H9 (cell line): ENCODE results near the gene PDGFRB. TPM values are rescaled to one million over a fixed set of nuclear protein-coding genes. Genes with fewer than 3 reads are reported as not detected.

ENCODE experiments used
- DNase-seq: peaks from one replicate; pipeline ENCODE4 v3.0.0-alpha.2; 2017
- H2AFZ ChIP-seq: one replicate; pipeline ENCODE4 v1.6.1; 2013; ENCODE audit warnings: mild to moderate bottlenecking, low read length, control low read depth, moderate library complexity
- H2AK5ac ChIP-seq: 2 replicates; pipeline ENCODE4 v1.6.1; 2013; ENCODE audit warnings: low read length, control low read depth, mixed read lengths; ENCODE audit not compliant: insufficient read length
- H2BK120ac ChIP-seq: one replicate; pipeline ENCODE4 v1.6.1; 2013; ENCODE audit warnings: low read depth, mild to moderate bottlenecking, low read length, control low read depth, inconsistent platforms; ENCODE audit not compliant: poor library complexity, severe bottlenecking
- H2BK12ac ChIP-seq: 2 replicates; pipeline ENCODE4 v1.6.1; 2013; ENCODE audit warnings: low read length, control low read depth, mixed read lengths, low read depth; ENCODE audit not compliant: insufficient read length
- H2BK15ac ChIP-seq: 2 replicates; pipeline ENCODE4 v1.6.1; 2013; ENCODE audit warnings: low read depth, low read length, control low read depth
- H2BK20ac ChIP-seq: one replicate; pipeline ENCODE4 v1.6.1; 2013; ENCODE audit warnings: low read depth, mild to moderate bottlenecking, low read length, control low read depth, inconsistent platforms; ENCODE audit not compliant: poor library complexity, severe bottlenecking
- H2BK5ac ChIP-seq: 2 replicates; pipeline ENCODE4 v1.6.1; 2013; ENCODE audit warnings: low read length, control low read depth, mixed read lengths; ENCODE audit not compliant: insufficient read length
- H3K14ac ChIP-seq: 2 replicates; pipeline ENCODE4 v1.6.1; 2013; ENCODE audit warnings: low read length, control low read depth; ENCODE audit not compliant: insufficient read depth
- H3K18ac ChIP-seq: 2 replicates; pipeline ENCODE4 v1.6.1; 2013; ENCODE audit warnings: low read depth, mild to moderate bottlenecking, mixed read lengths, low read length, control low read depth; ENCODE audit not compliant: insufficient read length
- H3K23ac ChIP-seq: 2 replicates; pipeline ENCODE4 v1.6.1; 2013; ENCODE audit warnings: low read length, control low read depth, mixed read lengths, low read depth; ENCODE audit not compliant: insufficient read length
- H3K23me2 ChIP-seq: 2 replicates; pipeline ENCODE4 v1.6.1; 2013; ENCODE audit warnings: low read depth, mild to moderate bottlenecking, mixed read lengths, low read length, control low read depth; ENCODE audit not compliant: insufficient read length, poor library complexity, severe bottlenecking
- H3K27ac ChIP-seq: 2 replicates; pipeline ENCODE4 v1.5.1; 2013; ENCODE audit warnings: low read length, control low read depth, mixed read lengths, low read depth; ENCODE audit not compliant: insufficient read length
- H3K27me3 ChIP-seq: 2 replicates; pipeline ENCODE4 v1.6.1; 2013; ENCODE audit warnings: low read length, control low read depth, inconsistent platforms; ENCODE audit not compliant: insufficient read depth
- H3K4ac ChIP-seq: 2 replicates; pipeline ENCODE4 v1.6.1; 2013; ENCODE audit warnings: low read depth, mild to moderate bottlenecking, control low read depth, inconsistent platforms, low read length, moderate library complexity
- H3K4me1 ChIP-seq: 2 replicates; pipeline ENCODE4 v1.6.1; 2013; ENCODE audit warnings: low read length, control low read depth, inconsistent platforms; ENCODE audit not compliant: insufficient read depth
- H3K4me2 ChIP-seq: 2 replicates; pipeline ENCODE4 v1.6.1; 2013; ENCODE audit warnings: low read length, control low read depth, mixed read lengths; ENCODE audit not compliant: insufficient read length, insufficient read depth
- H3K56ac ChIP-seq: 2 replicates; pipeline ENCODE4 v1.6.1; 2013; ENCODE audit warnings: low read depth, mild to moderate bottlenecking, mixed read lengths, low read length, control low read depth; ENCODE audit not compliant: insufficient read length
- H3K79me1 ChIP-seq: 2 replicates; pipeline ENCODE4 v1.6.1; 2013; ENCODE audit warnings: low read depth, mild to moderate bottlenecking, moderate library complexity, low read length, control low read depth, inconsistent platforms; ENCODE audit not compliant: insufficient read depth, poor library complexity, severe bottlenecking
- H3K79me2 ChIP-seq: 2 replicates; pipeline ENCODE4 v1.6.1; 2013; ENCODE audit warnings: low read length, control low read depth, inconsistent platforms; ENCODE audit not compliant: insufficient read depth
- H3K9ac ChIP-seq: 2 replicates; pipeline ENCODE4 v1.6.1; 2013; ENCODE audit warnings: low read length, control low read depth, mixed read lengths; ENCODE audit not compliant: insufficient read length; ENCODE audit errors: extremely low read depth
- H3K9me3 ChIP-seq: one replicate; pipeline ENCODE4 v1.6.1; 2013; ENCODE audit warnings: low read depth, low read length, inconsistent platforms; ENCODE audit not compliant: control insufficient read depth
- H3T11ph ChIP-seq: one replicate; pipeline ENCODE4 v1.6.1; 2013; ENCODE audit warnings: mild to moderate bottlenecking, low read length, control low read depth, inconsistent platforms
- H4K20me1 ChIP-seq: one replicate; pipeline ENCODE4 v1.6.1; 2013; ENCODE audit not compliant: control insufficient read depth, insufficient read length, insufficient read depth
- H4K5ac ChIP-seq: 2 replicates; pipeline ENCODE4 v1.6.1; 2013; ENCODE audit warnings: low read depth, mild to moderate bottlenecking, mixed read lengths, low read length, control low read depth; ENCODE audit not compliant: insufficient read length
- H4K8ac ChIP-seq: replicated peaks from 2 replicates; pipeline ENCODE4 v1.6.1; 2013; ENCODE audit warnings: low read length, control low read depth, mixed read lengths, low read depth; ENCODE audit not compliant: insufficient read length
- H4K91ac ChIP-seq: 2 replicates; pipeline ENCODE4 v1.6.1; 2013; ENCODE audit warnings: low read depth, mild to moderate bottlenecking, moderate library complexity, mixed read lengths, low read length, control low read depth; ENCODE audit not compliant: insufficient read length
- H3K27ac Mint-ChIP-seq, 3 experiments: 2 replicates in 2 of 3; 3 replicates in 1 of 3; pipeline ENCODE4 v1.8.0; 2020 to 2021; ENCODE audit warnings: mixed read lengths in 3 of 3, mild to moderate bottlenecking in 1 of 3, moderate library complexity in 1 of 3
- H3K27me3 Mint-ChIP-seq: 2 replicates; pipeline ENCODE4 v1.8.0; 2021; ENCODE audit warnings: low read depth, mild to moderate bottlenecking, moderate library complexity, mixed read lengths
- H3K36me3 Mint-ChIP-seq, 3 experiments: 2 replicates in 2 of 3; 3 replicates in 1 of 3; pipeline ENCODE4 v1.8.0; 2020 to 2021; ENCODE audit warnings: low read depth in 3 of 3, mixed read lengths in 3 of 3; ENCODE audit not compliant: insufficient read depth in 1 of 3
- H3K4me1 Mint-ChIP-seq, 2 experiments: 2 replicates each; pipeline ENCODE4 v1.8.0; 2020; ENCODE audit warnings: mixed read lengths in 2 of 2
- H3K4me3 Mint-ChIP-seq, 2 experiments: 2 replicates in 1 of 2; 3 replicates in 1 of 2; pipeline ENCODE4 v1.8.0; 2020 to 2021; ENCODE audit warnings: mild to moderate bottlenecking in 2 of 2, mixed read lengths in 2 of 2, moderate library complexity in 1 of 2
- H3K9me3 Mint-ChIP-seq, 2 experiments: 2 replicates in 1 of 2; 3 replicates in 1 of 2; pipeline ENCODE4 v1.8.0; 2020; ENCODE audit warnings: mild to moderate bottlenecking in 2 of 2, mixed read lengths in 2 of 2, moderate library complexity in 1 of 2
- WGBS: extraction: QIAGEN DNeasy Blood & Tissue Kit; methylation state at CpG from one replicate; pipeline ENCODE4 v1.1.7; 2013; ENCODE audit warnings: missing lambda C conversion rate, low lambda C conversion rate, mixed read lengths; ENCODE audit not compliant: insufficient read length; ENCODE audit errors: extremely low coverage; 5-methylcytosine and 5-hydroxymethylcytosine counted together
- total RNA-seq: library from RNA; stranded (reverse); gene quantifications from 2 replicates; pipeline ENCODE4 v1.2.1, GENCODE V29; 2021
- TF ChIP-seq, protein P1 (sequence below): fragments of 200-600 bp; sonication (generic); conservative IDR thresholded peaks from 3 replicates; pipeline ENCODE4 v1.8.0; 2021; ENCODE audit warnings: antibody characterized with exemption, mild to moderate bottlenecking

The PDGFRB gene
- total RNA-seq, 1 experiment from 2014 or later = 2.2 TPM

DNA sequence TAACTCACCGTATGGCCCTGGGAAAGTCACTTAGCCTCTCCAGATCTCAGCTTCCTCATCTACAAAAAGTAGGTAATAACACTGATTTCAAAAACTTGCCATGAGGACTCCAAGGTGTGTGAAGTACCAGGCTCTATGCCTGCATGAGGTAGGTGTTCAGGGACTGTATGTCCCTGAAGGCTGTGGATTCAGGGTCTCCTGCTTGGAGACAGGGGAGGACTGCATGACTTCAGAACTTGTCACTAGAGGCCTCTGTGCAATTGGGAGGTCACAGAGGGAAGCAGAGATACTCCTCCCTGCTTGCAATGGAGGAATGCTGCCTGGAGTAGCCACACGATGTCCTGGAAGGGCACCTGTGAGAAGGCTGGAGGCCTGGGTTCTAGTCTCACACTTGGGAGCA, 2.2 kb downstream of the PDGFRB start:
- no peak for DNase-seq
- Mint-ChIP-seq H3K9me3 (no peaks in the 10 kb centered on the region), H3K27me3 (peaks cover 32% of the 10 kb centered on the region), H3K36me3 (no peaks in the 10 kb centered on the region; a peak in 1 of 7 replicates), H3K4me1 (peaks cover 24 to 39% of the 10 kb centered on the region in 2 experiments), H3K27ac (no peak overlapping the region; a peak in 1 of 7 replicates), H3K4me3 (no peak overlapping the region)
- Histone ChIP-seq H3K14ac (no peak overlapping the region), H2BK15ac (no peak overlapping the region), H4K5ac (no peak overlapping the region), H3K4ac (no peak overlapping the region), H2BK12ac (no peak overlapping the region), H3K4me1 (peaks cover 4% of the 10 kb centered on the region), H2BK120ac (no peak overlapping the region), H2BK20ac (no peak overlapping the region), H4K20me1 (no peaks in the 10 kb centered on the region), H3K23ac (no peak overlapping the region), H3K27me3 (no peaks in the 10 kb centered on the region), H3K56ac (no peak overlapping the region), H3K18ac (no peak overlapping the region), H3T11ph (no peak overlapping the region), H3K9me3 (no peaks in the 10 kb centered on the region), H3K23me2 (peaks cover 5% of the 10 kb centered on the region), H4K91ac (no peak overlapping the region), H2BK5ac (no peak overlapping the region), H4K8ac (no peak overlapping the region), H3K79me2 (no peaks in the 10 kb centered on the region), H2AK5ac (no peak overlapping the region), H2AFZ (no peak overlapping the region), H3K9ac (no peak overlapping the region), H3K27ac (no peak overlapping the region), H3K79me1 (no peaks in the 10 kb centered on the region), H3K4me2 (no peak overlapping the region)
- WGBS = no CpG with 5 or more reads among the region's 2 CpGs
- TF ChIP-seq, protein P1, sequence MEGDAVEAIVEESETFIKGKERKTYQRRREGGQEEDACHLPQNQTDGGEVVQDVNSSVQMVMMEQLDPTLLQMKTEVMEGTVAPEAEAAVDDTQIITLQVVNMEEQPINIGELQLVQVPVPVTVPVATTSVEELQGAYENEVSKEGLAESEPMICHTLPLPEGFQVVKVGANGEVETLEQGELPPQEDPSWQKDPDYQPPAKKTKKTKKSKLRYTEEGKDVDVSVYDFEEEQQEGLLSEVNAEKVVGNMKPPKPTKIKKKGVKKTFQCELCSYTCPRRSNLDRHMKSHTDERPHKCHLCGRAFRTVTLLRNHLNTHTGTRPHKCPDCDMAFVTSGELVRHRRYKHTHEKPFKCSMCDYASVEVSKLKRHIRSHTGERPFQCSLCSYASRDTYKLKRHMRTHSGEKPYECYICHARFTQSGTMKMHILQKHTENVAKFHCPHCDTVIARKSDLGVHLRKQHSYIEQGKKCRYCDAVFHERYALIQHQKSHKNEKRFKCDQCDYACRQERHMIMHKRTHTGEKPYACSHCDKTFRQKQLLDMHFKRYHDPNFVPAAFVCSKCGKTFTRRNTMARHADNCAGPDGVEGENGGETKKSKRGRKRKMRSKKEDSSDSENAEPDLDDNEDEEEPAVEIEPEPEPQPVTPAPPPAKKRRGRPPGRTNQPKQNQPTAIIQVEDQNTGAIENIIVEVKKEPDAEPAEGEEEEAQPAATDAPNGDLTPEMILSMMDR = no peak
